NB4 (cell line): ENCODE results near the gene SUGP2.

ENCODE experiments used
- DNase-seq: peaks from one replicate; pipeline ENCODE4 v3.0.0; 2010; ENCODE audit warnings: low read depth
- H3K4me3 ChIP-seq: one replicate; pipeline ENCODE4 v1.5.1; 2011; ENCODE audit warnings: mild to moderate bottlenecking, low read depth, low read length, moderate library complexity
- CTCF ChIP-seq: IDR thresholded peaks from one replicate; pipeline ENCODE4 v1.5.1; 2012; ENCODE audit warnings: low read depth, low read length
- MAX ChIP-seq: IDR thresholded peaks from 2 replicates; pipeline ENCODE4 v1.6.1; 2011; ENCODE audit warnings: low read depth, low read length
- MYC ChIP-seq: IDR thresholded peaks from 2 replicates; pipeline ENCODE4 v1.6.1; 2011; ENCODE audit warnings: low read depth, low read length
- POLR2A ChIP-seq: IDR thresholded peaks from 2 replicates; pipeline ENCODE4 v1.6.1; 2011; ENCODE audit warnings: mild to moderate bottlenecking; ENCODE audit not compliant: insufficient read length; ENCODE audit errors: extremely low read depth

SUGP2 gene

GRCh38 chr19:19055701-19056100 lies 22.4 kb upstream of the SUGP2 start:
- no peak for TF ChIP-seq MYC
- no peak for TF ChIP-seq POLR2A
- TF ChIP-seq CTCF, result no peak
- no peak for TF ChIP-seq MAX
- DNase-seq, result no peak
- H3K4me3 ChIP-seq, result no peak overlapping the region

GRCh38 chr19:19054939-19055440 lies 21.7 kb upstream of the SUGP2 start:
- DNase-seq, result no peak
- H3K4me3 ChIP-seq, result no peak overlapping the region
- no peak for TF ChIP-seq MYC
- TF ChIP-seq MAX, result no peak
- TF ChIP-seq POLR2A, result no peak
- TF ChIP-seq CTCF, result no peak

GRCh38 chr19:19054315-19054938 lies 21.1 kb upstream of the SUGP2 start:
- TF ChIP-seq CTCF, result no peak
- TF ChIP-seq MAX, result no peak
- TF ChIP-seq MYC, result no peak
- TF ChIP-seq POLR2A, result no peak

GRCh38 chr19:19053508-19054314 lies 20.4 kb upstream of the SUGP2 start:
- peak; percentile 66 for DNase-seq
- peak; percentile 75 for TF ChIP-seq CTCF
- TF ChIP-seq POLR2A, result no peak
- H3K4me3 ChIP-seq, result no peak overlapping the region

More at GRCh38 chr19:19054315-19054938, 21.1 kb upstream of the SUGP2 start:
- no peak overlapping the region for H3K4me3 ChIP-seq
- DNase-seq, result no peak

GRCh38 chr19:19052921-19053320 lies 19.6 kb upstream of the SUGP2 start:
- no peak for DNase-seq
- TF ChIP-seq CTCF (no peak), MAX (no peak), POLR2A (no peak), MYC (no peak)

More at GRCh38 chr19:19052921-19053320, 19.6 kb upstream of the SUGP2 start:
- H3K4me3 ChIP-seq, result no peak overlapping the region
